BJ (cell line): ENCODE data around the gene TMEM151B. TPM values are rescaled to one million over a fixed set of nuclear protein-coding genes. Genes with fewer than 3 reads are reported as not detected.

Experiments
- CTCF ChIA-PET: fragments of 350-600 bp; formaldehyde crosslinking; extraction: SDS; loops from one replicate; lab custom pipeline; 2021; ENCODE audit warnings: antibody characterized with exemption, inconsistent platforms; lab: Yijun Ruan, JAX
- POLR2A ChIA-PET: fragments of 300-600 bp; sonication (Branson Sonifier 250); formaldehyde crosslinking; extraction: SDS; loops from one replicate; lab custom pipeline; 2021; ENCODE audit warnings: antibody characterized with exemption; lab: Charles Lee
- DNase-seq: peaks from one replicate; pipeline ENCODE4 v3.0.0-alpha.2; 2011; ENCODE audit warnings: low read depth
- H3K27me3 ChIP-seq: 2 replicates; pipeline ENCODE4 v1.6.0; 2011; ENCODE audit warnings: low read length; ENCODE audit not compliant: control insufficient read depth, insufficient read depth
- H3K36me3 ChIP-seq: 2 replicates; pipeline ENCODE4 v1.5.1; 2011; ENCODE audit warnings: low read length; ENCODE audit not compliant: control insufficient read depth, insufficient read depth
- H3K4me3 ChIP-seq: 2 replicates; pipeline ENCODE4 v1.5.1; 2011; ENCODE audit warnings: low read depth, mild to moderate bottlenecking, control low read depth, low read length
- CTCF ChIP-seq: IDR thresholded peaks from 2 replicates; pipeline ENCODE4 v1.5.1; 2011; ENCODE audit warnings: low read depth, mild to moderate bottlenecking, control low read depth, inconsistent platforms, low read length, moderate library complexity; ENCODE audit not compliant: insufficient read depth
- polyA plus RNA-seq: library from polyadenylated mRNA; depleted of rRNA; stranded (reverse); fragments of >200 nt; gene quantifications from 2 replicates; pipeline ENCODE4 v1.2.3, GENCODE V29; 2011

Gene TMEM151B
- polyA plus RNA-seq, 1 experiment = not detected

GRCh38 chr6:44284121-44284520 lies 13.9 kb downstream of the TMEM151B start:
- Histone ChIP-seq H3K4me3 (no peak overlapping the region), H3K27me3 (peaks cover 16% of the 10 kb centered on the region), H3K36me3 (no peaks in the 10 kb centered on the region)
- CTCF ChIA-PET = interaction anchor here (1.2 to 2.2 kb wide), 3 partner anchors 16 to 54 kb away, joined by 5 to 6 read pairs (median 5); no protein-coding TSS in a partner anchor
- no peak for DNase-seq
- TF ChIP-seq CTCF = no peak
- POLR2A ChIA-PET = no interaction called here

GRCh38 chr6:44284867-44285266 lies 14.6 kb downstream of the TMEM151B start:
- DNase-seq = no peak
- POLR2A ChIA-PET = no interaction called here
- H3K4me3 ChIP-seq = no peak overlapping the region
- no peaks in the 10 kb centered on the region for H3K36me3 ChIP-seq
- TF ChIP-seq CTCF = no peak
- CTCF ChIA-PET = interaction anchor here (0.6 to 2.2 kb wide), 5 partner anchors 11 to 1848 kb away, joined by 3 to 10 read pairs (median 4); no protein-coding TSS in a partner anchor
- H3K27me3 ChIP-seq = peaks cover 19% of the 10 kb centered on the region

- TF ChIP-seq CTCF = no peak
- no peak overlapping the region for H3K4me3 ChIP-seq
- CTCF ChIA-PET = interaction anchor here (0.6 to 2.2 kb wide), 5 partner anchors 10 to 1849 kb away, joined by 3 to 10 read pairs (median 4); no protein-coding TSS in a partner anchor
- POLR2A ChIA-PET = no interaction called here
- no peak for DNase-seq
- H3K36me3 ChIP-seq = no peaks in the 10 kb centered on the region
- peaks cover 21% of the 10 kb centered on the region for H3K27me3 ChIP-seq
Measured at GRCh38 chr6:44285552-44286284, 15.5 kb downstream of the TMEM151B start.

GRCh38 chr6:44286285-44286565 lies 16.0 kb downstream of the TMEM151B start:
- ChIA-PET POLR2A (no interaction called here), CTCF (interaction anchor here (1.3 kb wide), 1 partner anchor 18 kb away, joined by 10 read pairs; no protein-coding TSS in a partner anchor)
- no peak overlapping the region for H3K4me3 ChIP-seq
- H3K27me3 ChIP-seq = peaks cover 24% of the 10 kb centered on the region
- no peak for DNase-seq
- H3K36me3 ChIP-seq = no peaks in the 10 kb centered on the region
- TF ChIP-seq CTCF = no peak

- TF ChIP-seq CTCF = no peak
- Histone ChIP-seq H3K36me3 (no peaks in the 10 kb centered on the region), H3K4me3 (no peak overlapping the region), H3K27me3 (peaks cover 24% of the 10 kb centered on the region)
- CTCF ChIA-PET = no interaction called here
- no peak for DNase-seq
- POLR2A ChIA-PET = no interaction called here
Measured at GRCh38 chr6:44286747-44287146, 16.5 kb downstream of the TMEM151B start.
